Measurements from ENCODE around the gene JPH2.

GRCh38 chr20:44133424-44133823 is 53.6 kb downstream of the JPH2 start:
- TF ChIP-seq, protein P1, sequence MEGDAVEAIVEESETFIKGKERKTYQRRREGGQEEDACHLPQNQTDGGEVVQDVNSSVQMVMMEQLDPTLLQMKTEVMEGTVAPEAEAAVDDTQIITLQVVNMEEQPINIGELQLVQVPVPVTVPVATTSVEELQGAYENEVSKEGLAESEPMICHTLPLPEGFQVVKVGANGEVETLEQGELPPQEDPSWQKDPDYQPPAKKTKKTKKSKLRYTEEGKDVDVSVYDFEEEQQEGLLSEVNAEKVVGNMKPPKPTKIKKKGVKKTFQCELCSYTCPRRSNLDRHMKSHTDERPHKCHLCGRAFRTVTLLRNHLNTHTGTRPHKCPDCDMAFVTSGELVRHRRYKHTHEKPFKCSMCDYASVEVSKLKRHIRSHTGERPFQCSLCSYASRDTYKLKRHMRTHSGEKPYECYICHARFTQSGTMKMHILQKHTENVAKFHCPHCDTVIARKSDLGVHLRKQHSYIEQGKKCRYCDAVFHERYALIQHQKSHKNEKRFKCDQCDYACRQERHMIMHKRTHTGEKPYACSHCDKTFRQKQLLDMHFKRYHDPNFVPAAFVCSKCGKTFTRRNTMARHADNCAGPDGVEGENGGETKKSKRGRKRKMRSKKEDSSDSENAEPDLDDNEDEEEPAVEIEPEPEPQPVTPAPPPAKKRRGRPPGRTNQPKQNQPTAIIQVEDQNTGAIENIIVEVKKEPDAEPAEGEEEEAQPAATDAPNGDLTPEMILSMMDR (IDR thresholded peaks at IDR 0.05): no peak
- TF ChIP-seq POLR2A (IDR thresholded peaks at IDR 0.05) (no peak), EP300 (IDR thresholded peaks at IDR 0.05) (no peak)
